ENCODE data around the gene PRR18. TPM values are rescaled to one million over a fixed set of nuclear protein-coding genes. Genes with fewer than 3 reads are reported as not detected.

Gene PRR18
- total and polyA plus RNA-seq, 11 donors, result 0.07 to 0.12 (median 0.10) TPM; not detected in 5

DNA sequence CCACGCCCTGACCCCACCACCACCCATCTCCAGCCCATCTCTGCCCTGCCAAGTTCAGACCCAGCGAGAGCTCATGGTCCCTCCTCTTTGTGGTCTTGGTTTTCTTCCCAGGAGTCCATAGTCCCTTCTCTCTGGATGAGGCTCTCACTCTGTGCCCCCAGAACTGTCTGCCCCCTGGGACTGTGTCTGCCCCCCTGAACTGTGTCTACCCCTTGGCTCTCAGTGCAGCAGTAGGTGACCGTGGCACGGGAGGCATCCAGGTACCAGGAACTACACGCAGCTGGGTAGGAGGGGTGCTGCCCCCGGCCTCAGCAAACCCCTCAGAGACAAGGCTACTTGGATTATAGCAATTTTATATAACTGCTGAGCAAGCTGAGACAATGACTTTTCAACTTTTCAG is 23.6 kb downstream of the PRR18 start:
- 86 to 88% (median 88%) methylated on average over 6 of the region's 6 CpGs for WGBS, 4 donors
- H3K27ac ChIP-seq, result no peak overlapping the region
- H3K27me3 ChIP-seq, result peaks cover 0 to 36% (median 5%) of the 10 kb centered on the region in 9 donors
- ATAC-seq, result no peak
- TF ChIP-seq, protein P1, sequence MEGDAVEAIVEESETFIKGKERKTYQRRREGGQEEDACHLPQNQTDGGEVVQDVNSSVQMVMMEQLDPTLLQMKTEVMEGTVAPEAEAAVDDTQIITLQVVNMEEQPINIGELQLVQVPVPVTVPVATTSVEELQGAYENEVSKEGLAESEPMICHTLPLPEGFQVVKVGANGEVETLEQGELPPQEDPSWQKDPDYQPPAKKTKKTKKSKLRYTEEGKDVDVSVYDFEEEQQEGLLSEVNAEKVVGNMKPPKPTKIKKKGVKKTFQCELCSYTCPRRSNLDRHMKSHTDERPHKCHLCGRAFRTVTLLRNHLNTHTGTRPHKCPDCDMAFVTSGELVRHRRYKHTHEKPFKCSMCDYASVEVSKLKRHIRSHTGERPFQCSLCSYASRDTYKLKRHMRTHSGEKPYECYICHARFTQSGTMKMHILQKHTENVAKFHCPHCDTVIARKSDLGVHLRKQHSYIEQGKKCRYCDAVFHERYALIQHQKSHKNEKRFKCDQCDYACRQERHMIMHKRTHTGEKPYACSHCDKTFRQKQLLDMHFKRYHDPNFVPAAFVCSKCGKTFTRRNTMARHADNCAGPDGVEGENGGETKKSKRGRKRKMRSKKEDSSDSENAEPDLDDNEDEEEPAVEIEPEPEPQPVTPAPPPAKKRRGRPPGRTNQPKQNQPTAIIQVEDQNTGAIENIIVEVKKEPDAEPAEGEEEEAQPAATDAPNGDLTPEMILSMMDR (IDR thresholded peaks at IDR 0.05), result no peak
- H3K36me3 ChIP-seq, result no peaks in the 10 kb centered on the region
- intact Hi-C loops (cut with DNase I), result no loop called here
- no peaks in the 10 kb centered on the region for H3K9me3 ChIP-seq
- no peaks in the 10 kb centered on the region for H3K4me1 ChIP-seq
- no peak overlapping the region for H3K4me3 ChIP-seq
- no peak for DNase-seq

DNA sequence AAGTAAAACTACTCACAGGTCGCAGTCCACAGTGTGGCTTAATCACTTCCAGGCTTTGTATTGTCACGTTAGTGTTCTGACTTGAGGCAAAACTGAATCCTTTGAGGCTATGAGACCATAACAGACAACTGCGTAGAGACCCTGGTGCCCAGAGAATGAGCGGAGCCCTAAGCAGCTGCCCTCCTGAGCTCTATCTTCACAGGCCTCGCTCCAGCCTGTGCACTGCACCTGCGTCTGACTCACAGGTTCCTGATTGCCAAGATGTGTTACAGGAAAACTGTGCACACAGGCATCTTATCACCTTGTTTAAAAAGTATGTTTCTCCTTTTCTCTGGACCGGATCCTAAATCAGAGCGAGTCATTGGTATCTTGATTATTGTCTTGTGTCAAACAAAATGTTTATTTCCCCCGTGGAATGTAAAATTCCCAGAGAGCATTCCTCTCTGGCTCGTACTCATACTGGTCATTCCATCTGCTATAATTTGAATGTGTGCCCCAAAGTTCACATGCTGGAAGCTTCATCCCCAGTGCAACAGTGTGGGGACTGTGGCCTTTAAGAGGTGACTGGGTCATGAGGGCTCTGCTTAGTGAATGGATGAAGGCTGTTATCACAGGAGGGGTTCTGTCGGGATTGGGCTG is 25.7 kb downstream of the PRR18 start:
- intact Hi-C loops (cut with DNase I), result no loop called here
- H3K27ac ChIP-seq, result no peak overlapping the region
- DNase-seq (no peak), ATAC-seq (no peak)
- H3K27me3 ChIP-seq, result peaks cover 0 to 36% (median 5%) of the 10 kb centered on the region in 9 donors
- H3K4me3 ChIP-seq, result no peak overlapping the region
- 64 to 74% (median 70%) methylated on average over 11 of the region's 11 CpGs for WGBS, 4 donors
- TF ChIP-seq, protein P1 (IDR thresholded peaks at IDR 0.05), result no peak
- H3K4me1 ChIP-seq, result no peaks in the 10 kb centered on the region
- no peaks in the 10 kb centered on the region for H3K9me3 ChIP-seq
- no peaks in the 10 kb centered on the region for H3K36me3 ChIP-seq

DNA sequence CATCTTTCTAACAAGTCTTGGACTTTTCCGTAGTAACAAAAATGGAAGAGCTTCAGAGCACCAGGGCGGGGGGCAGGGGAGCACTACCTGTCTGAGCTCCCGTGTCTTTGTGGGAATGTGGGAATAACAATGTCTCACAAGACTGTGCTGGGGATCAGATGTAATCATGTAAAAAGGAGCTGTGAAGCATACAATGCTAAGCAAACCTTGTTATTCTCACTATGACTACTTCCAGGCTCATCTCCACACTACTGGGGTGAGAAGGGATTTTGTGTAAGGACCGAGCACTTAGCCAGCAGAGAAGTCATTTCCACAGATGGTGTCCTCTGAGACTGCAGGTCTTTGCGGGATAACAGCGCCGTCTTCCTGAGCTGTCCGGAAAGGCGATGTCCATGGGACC is 27.1 kb downstream of the PRR18 start:
- Histone ChIP-seq H3K27me3 (peaks cover 0 to 36% (median 6%) of the 10 kb centered on the region in 9 donors), H3K4me1 (no peaks in the 10 kb centered on the region), H3K36me3 (no peaks in the 10 kb centered on the region), H3K27ac (no peak overlapping the region), H3K9me3 (no peaks in the 10 kb centered on the region), H3K4me3 (no peak overlapping the region)
- ATAC-seq, result no peak
- TF ChIP-seq, protein P1 (IDR thresholded peaks at IDR 0.05), result no peak
- no peak for TF ChIP-seq POLR2A (IDR thresholded peaks at IDR 0.05)
- 87 to 91% (median 89%) methylated on average over 9 of the region's 9 CpGs for WGBS, 4 donors
- intact Hi-C loops (cut with DNase I), result no loop called here
- no peak for DNase-seq

DNA sequence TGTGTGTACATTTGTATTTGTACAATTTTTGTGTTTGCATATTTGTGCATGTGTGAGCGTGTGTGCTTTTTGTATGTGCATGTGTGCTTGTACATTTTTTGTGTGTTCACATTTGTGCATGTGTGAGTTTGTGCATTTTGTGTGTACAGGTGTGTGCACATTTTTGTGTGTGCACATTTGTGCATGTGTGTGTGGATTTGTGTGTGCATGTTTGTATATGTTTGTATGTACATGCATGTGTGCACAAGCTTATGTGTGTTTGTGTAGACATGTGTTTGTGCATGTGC is 28.9 kb downstream of the PRR18 start:
- intact Hi-C loops (cut with DNase I), result loop anchor here in 1 of 10 donors (5.0 kb wide), 2 partner anchors 103 to 122 kb away; partner anchors contain the start of gene MPC1
- peaks cover 0 to 6% (median 0%) of the 10 kb centered on the region in 12 donors for H3K4me1 ChIP-seq
- DNase-seq, result no peak
- TF ChIP-seq POLR2A (IDR thresholded peaks at IDR 0.05), result no peak
- TF ChIP-seq, protein P1 (IDR thresholded peaks at IDR 0.05), result no peak
- ATAC-seq, result no peak
- H3K9me3 ChIP-seq, result no peaks in the 10 kb centered on the region
- WGBS, 4 donors, result 88 to 100% (median 94%) methylated on average over 1 of the region's 1 CpG
- peaks cover 0 to 34% (median 8%) of the 10 kb centered on the region in 9 donors for H3K27me3 ChIP-seq
- no peak overlapping the region for H3K4me3 ChIP-seq
- H3K27ac ChIP-seq, result no peak overlapping the region
- no peaks in the 10 kb centered on the region for H3K36me3 ChIP-seq

Data from heart left ventricle (tissue), 16 donors.